Fibroblast of villous mesenchyme (primary cell): Measurements from ENCODE around the gene RNFT2. TPM values are rescaled to one million over a fixed set of nuclear protein-coding genes. Genes with fewer than 3 reads are reported as not detected.

Experiments
- DNase-seq: peaks from one replicate; pipeline ENCODE4 v3.0.0-alpha.2; 2010; ENCODE audit warnings: low read depth
- H3K4me3 ChIP-seq: 2 replicates; pipeline ENCODE4 v1.5.1; 2011; ENCODE audit warnings: low read depth, mild to moderate bottlenecking, low read length
- CTCF ChIP-seq: IDR thresholded peaks from 2 replicates; pipeline ENCODE4 v1.5.1; 2012; ENCODE audit warnings: low read depth, mild to moderate bottlenecking, low read length; ENCODE audit not compliant: insufficient read depth
- total RNA-seq: library from RNA; depleted of rRNA; stranded (reverse); fragments of >200 nt; gene quantifications from 2 replicates; pipeline ENCODE4 v1.2.3, GENCODE V29; 2012

Gene RNFT2
- total RNA-seq, 1 donor: 7.3 TPM

GRCh38 chr12:116849216-116849615, 111.1 kb downstream of the RNFT2 start:
- TF ChIP-seq CTCF: no peak
- H3K4me3 ChIP-seq: no peak overlapping the region
- DNase-seq: no peak

- H3K4me3 ChIP-seq: no peak overlapping the region
- DNase-seq: no peak
- TF ChIP-seq CTCF: no peak
These were observed 114.2 kb downstream of the RNFT2 start for GRCh38 chr12:116852303-116852702.

GRCh38 chr12:116853507-116853906, 115.4 kb downstream of the RNFT2 start:
- TF ChIP-seq CTCF: no peak
- no peak for DNase-seq
- H3K4me3 ChIP-seq: no peak overlapping the region

DNA sequence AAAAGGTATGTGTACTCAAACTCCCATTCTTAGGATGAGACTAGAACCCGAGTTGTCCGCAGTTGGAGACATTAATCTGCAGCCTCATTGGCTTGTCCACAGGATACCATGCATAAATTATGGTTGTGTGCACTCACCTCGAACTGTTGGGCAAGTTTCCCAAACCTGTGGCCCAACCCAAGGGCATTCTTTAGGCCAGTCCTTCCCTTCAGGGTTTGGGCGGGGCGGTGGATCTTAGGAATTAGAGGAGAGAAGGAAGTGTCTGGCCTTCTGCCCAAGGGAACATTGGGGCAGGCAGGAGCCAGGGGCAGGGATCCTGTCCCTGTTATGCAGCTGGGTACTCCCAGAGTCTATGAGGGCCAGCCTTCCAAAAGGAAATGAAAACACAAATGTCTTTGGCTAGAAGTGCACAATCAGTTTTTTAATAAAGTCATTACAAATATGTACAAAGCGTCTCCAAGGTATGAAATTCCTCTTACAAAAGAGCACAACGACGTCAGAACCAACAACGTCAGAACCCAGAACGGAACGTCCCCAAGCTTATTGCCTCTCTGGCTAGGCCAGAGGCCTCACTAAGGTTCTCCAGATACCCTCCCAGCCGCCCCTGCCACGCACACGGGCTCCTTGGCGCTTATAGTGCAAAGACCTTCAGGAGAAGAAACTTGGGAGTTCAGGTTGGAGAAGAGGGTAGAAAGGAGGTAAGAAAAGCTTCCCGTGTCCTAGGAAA, 117.8 kb downstream of the RNFT2 start:
- no peak for TF ChIP-seq CTCF
- DNase-seq: no peak
- no peak overlapping the region for H3K4me3 ChIP-seq

- DNase-seq: no peak
- TF ChIP-seq CTCF: no peak
- H3K4me3 ChIP-seq: no peak overlapping the region
These were observed 118.6 kb downstream of the RNFT2 start for GRCh38 chr12:116856729-116857128.

DNA sequence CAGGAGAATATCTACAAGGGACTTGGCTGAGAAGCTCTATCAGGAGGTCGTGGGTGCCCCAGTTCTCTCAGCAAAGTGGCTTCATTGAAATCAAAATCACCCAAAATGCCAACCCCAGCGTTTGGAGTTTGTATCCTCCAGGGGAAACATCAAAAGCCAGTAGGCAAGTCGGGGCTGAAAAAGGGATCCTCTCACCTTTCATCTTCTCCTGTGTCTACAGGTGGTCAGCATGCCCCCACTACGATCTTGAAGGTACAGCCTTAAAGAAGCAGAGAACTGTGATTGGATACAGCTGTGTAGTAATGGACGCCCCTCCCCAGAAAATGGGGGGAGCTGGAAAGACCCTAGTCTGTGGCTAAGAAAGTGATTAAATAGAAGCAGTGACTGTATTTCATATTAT, 121.0 kb downstream of the RNFT2 start:
- no peak for TF ChIP-seq CTCF
- H3K4me3 ChIP-seq: no peak overlapping the region
- DNase-seq: no peak

DNA sequence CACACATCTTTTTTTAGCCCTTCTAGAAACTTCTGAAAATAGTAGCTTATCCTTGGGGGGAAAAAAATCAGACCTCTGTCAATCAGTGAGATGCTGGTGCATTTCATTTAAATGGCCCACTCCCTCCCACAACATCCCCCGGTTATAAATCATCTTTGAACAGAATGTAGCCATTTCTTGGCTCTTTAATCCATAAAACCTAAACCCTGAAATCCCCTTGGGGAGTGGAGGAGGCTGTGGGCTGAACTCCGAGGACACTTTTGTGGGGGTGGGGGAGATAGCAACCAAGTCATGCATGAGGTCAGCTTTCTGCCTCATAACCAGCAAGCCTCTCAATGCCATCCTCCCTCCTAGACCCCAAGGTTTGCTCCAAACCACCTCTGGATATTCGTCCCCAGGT, 122.1 kb downstream of the RNFT2 start:
- TF ChIP-seq CTCF: no peak
- peak overlapping the region; percentile 43 for H3K4me3 ChIP-seq
- DNase-seq: no peak
